T-helper 22 cell (primary cell): ENCODE measurements around the gene PPP1R10.

Experiments
- DNase-seq: peaks from one replicate; pipeline ENCODE4 v3.0.0-alpha.2; 2020; ENCODE audit warnings: low read depth

The PPP1R10 gene

GRCh38 chr6:30556066-30556905 lies 60.8 kb downstream of the PPP1R10 start, which contains the start of gene GNL1:
TSS of gene GNL1 (minus strand) at chr6:30556489. CDS start at chr6:30556203, 286 bp downstream.
- DNase-seq: peak; percentile 98

GRCh38 chr6:30555816-30556065 lies 61.3 kb downstream of the PPP1R10 start:
- DNase-seq: no peak

- peak; percentile 7 for DNase-seq
These were observed 61.9 kb downstream of the PPP1R10 start for GRCh38 chr6:30554962-30555815.

GRCh38 chr6:30554404-30554803 lies 62.6 kb downstream of the PPP1R10 start:
- DNase-seq: no peak
